Measurements from ENCODE around the gene SLC1A4. TPM values are rescaled to one million over a fixed set of nuclear protein-coding genes. Genes with fewer than 3 reads are reported as not detected.

Gene SLC1A4
- total and polyA plus RNA-seq, 2 donors from 2014 or later = 2.1 to 10.6 TPM

DNA sequence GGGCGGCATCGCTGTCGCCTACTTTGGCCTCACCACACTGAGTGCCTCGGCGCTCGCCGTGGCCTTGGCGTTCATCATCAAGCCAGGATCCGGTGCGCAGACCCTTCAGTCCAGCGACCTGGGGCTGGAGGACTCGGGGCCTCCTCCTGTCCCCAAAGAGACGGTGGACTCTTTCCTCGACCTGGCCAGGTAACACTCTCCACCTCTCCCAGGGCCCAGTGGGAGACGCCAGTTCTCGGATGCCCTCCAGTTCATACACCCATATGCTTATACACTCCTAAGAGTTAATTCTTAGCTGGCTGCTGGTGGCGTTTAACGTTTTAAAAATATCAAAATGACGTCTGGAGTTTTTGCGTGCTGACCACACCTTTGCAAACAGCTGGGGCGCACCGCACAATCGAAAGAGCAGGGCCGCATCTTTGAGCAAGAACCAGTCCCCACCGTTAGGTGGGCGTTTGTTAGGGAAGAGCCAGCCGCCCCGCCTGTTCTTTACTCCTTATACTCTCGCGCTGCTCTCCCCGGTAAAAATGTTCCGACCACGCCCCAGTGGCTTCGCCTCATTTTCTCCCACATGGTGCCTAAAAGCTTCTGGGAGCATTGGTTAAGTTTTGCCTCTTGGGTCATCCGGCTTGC lies 899 bp downstream of the SLC1A4 start:
- FAIRE-seq (no peak), DNase-seq (peak; percentile 13 to 61 (median 42))
- intact Hi-C loops (cut with DNase I) = no loop called here
- TF ChIP-seq, protein P1, sequence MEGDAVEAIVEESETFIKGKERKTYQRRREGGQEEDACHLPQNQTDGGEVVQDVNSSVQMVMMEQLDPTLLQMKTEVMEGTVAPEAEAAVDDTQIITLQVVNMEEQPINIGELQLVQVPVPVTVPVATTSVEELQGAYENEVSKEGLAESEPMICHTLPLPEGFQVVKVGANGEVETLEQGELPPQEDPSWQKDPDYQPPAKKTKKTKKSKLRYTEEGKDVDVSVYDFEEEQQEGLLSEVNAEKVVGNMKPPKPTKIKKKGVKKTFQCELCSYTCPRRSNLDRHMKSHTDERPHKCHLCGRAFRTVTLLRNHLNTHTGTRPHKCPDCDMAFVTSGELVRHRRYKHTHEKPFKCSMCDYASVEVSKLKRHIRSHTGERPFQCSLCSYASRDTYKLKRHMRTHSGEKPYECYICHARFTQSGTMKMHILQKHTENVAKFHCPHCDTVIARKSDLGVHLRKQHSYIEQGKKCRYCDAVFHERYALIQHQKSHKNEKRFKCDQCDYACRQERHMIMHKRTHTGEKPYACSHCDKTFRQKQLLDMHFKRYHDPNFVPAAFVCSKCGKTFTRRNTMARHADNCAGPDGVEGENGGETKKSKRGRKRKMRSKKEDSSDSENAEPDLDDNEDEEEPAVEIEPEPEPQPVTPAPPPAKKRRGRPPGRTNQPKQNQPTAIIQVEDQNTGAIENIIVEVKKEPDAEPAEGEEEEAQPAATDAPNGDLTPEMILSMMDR (IDR thresholded peaks at IDR 0.05; ENCODE audit: borderline replicate concordance, extremely low read depth, insufficient read depth) = no peak
- Histone ChIP-seq H3K4me3 (ENCODE audit: low read length in 3 of 3) (peak overlapping the region in 2 of 3 donors; percentile 58 to 72), H3K27ac (ENCODE audit: low read depth in 2 of 2, low read length in 2 of 2) (no peak overlapping the region), H3K36me3 (ENCODE audit: control insufficient read depth in 2 of 3, insufficient read depth in 3 of 3, low read length in 3 of 3) (no peaks in the 10 kb centered on the region), H3K9ac (ENCODE audit: low read length in 3 of 3) (peak overlapping the region in 1 of 3 donors; percentile 29), H3K9me3 (ENCODE audit: control insufficient read depth in 2 of 3, insufficient read depth in 1 of 3, low read length in 3 of 3) (no peaks in the 10 kb centered on the region), H3K4me1 (ENCODE audit: control insufficient read depth in 2 of 3, insufficient read depth in 2 of 3, low read depth in 1 of 3, low read length in 3 of 3) (peaks cover 0 to 4% (median 0%) of the 10 kb centered on the region in 3 donors), H3K27me3 (ENCODE audit: control insufficient read depth, insufficient read depth, low read length) (no peaks in the 10 kb centered on the region)

DNA sequence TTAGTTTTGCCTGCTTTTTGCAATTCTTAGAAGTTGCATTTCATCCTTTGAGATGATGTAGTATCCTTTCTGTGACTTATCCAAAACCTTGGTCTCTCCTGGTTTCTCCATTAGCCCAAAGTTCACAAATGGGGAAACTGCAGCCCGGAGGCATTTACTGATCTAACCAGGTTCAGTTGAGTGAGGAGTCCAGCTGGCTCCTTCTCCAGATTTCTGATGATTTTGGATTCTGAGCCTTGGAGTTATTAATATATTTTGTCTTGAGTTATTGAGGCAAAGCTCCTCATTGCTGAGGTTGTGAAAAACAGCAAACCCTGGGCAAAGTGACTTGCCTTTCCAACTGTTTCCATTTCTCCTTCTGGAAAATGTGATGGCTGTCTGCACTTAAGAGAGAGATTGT lies 1.7 kb downstream of the SLC1A4 start:
- intact Hi-C loops (cut with DNase I) = no loop called here
- no peaks in the 10 kb centered on the region for H3K9me3 ChIP-seq (ENCODE audit: control insufficient read depth in 2 of 3, insufficient read depth in 1 of 3, low read length in 3 of 3)
- TF ChIP-seq, protein P1 (IDR thresholded peaks at IDR 0.05; ENCODE audit: borderline replicate concordance, extremely low read depth, insufficient read depth) = no peak
- FAIRE-seq (no peak), DNase-seq (no peak)
- H3K27me3 ChIP-seq (ENCODE audit: control insufficient read depth, insufficient read depth, low read length) = no peaks in the 10 kb centered on the region
- no peak overlapping the region for H3K4me3 ChIP-seq (ENCODE audit: low read length in 3 of 3)
- H3K9ac ChIP-seq (ENCODE audit: low read length in 3 of 3) = no peak overlapping the region
- peaks cover 0 to 4% (median 0%) of the 10 kb centered on the region in 3 donors for H3K4me1 ChIP-seq (ENCODE audit: control insufficient read depth in 2 of 3, insufficient read depth in 2 of 3, low read depth in 1 of 3, low read length in 3 of 3)
- no peak overlapping the region for H3K27ac ChIP-seq (ENCODE audit: low read depth in 2 of 2, low read length in 2 of 2)
- no peaks in the 10 kb centered on the region for H3K36me3 ChIP-seq (ENCODE audit: control insufficient read depth in 2 of 3, insufficient read depth in 3 of 3, low read length in 3 of 3)

- FAIRE-seq (no peak), DNase-seq (no peak)
- H3K4me3 ChIP-seq (ENCODE audit: low read length in 3 of 3) = no peak overlapping the region
- TF ChIP-seq, protein P1 (IDR thresholded peaks at IDR 0.05; ENCODE audit: borderline replicate concordance, extremely low read depth, insufficient read depth) = no peak
- H3K4me1 ChIP-seq (ENCODE audit: control insufficient read depth in 2 of 3, insufficient read depth in 2 of 3, low read depth in 1 of 3, low read length in 3 of 3) = peaks cover 0 to 4% (median 0%) of the 10 kb centered on the region in 3 donors
- no peak overlapping the region for H3K9ac ChIP-seq (ENCODE audit: low read length in 3 of 3)
- H3K36me3 ChIP-seq (ENCODE audit: control insufficient read depth in 2 of 3, insufficient read depth in 3 of 3, low read length in 3 of 3) = no peaks in the 10 kb centered on the region
- H3K9me3 ChIP-seq (ENCODE audit: control insufficient read depth in 2 of 3, insufficient read depth in 1 of 3, low read length in 3 of 3) = no peaks in the 10 kb centered on the region
- intact Hi-C loops (cut with DNase I) = no loop called here
- no peaks in the 10 kb centered on the region for H3K27me3 ChIP-seq (ENCODE audit: control insufficient read depth, insufficient read depth, low read length)
- no peak overlapping the region for H3K27ac ChIP-seq (ENCODE audit: low read depth in 2 of 2, low read length in 2 of 2)
These were observed 3.0 kb downstream of the SLC1A4 start for GRCh38 chr2:64992218-64992617.
